CMK (cell line): ENCODE measurements around the gene PDCD1LG2.
A peak's percentile ranks its signal among the peaks of the same experiment; 100 is the strongest.
"Not testable (repeated sequence)": the region's sequence is repeated elsewhere in the genome, so short reads cannot be mapped to it uniquely, and the experiment has no call there.

Experiments used
- DNase-seq: peaks from one replicate; pipeline ENCODE4 v3.0.0-alpha.2; 2010; ENCODE audit warnings: low read depth

Gene PDCD1LG2

GRCh38 chr9:5493679-5494511 lies 16.4 kb upstream of the PDCD1LG2 start:
- no peak for DNase-seq

GRCh38 chr9:5494765-5495164 lies 15.6 kb upstream of the PDCD1LG2 start:
- not testable (repeated sequence) for DNase-seq

- no peak for DNase-seq
These were observed 11.2 kb upstream of the PDCD1LG2 start for GRCh38 chr9:5499157-5499556.

GRCh38 chr9:5499889-5500398 lies 10.4 kb upstream of the PDCD1LG2 start:
- DNase-seq: peak; percentile 59

GRCh38 chr9:5500441-5501235 lies 9.7 kb upstream of the PDCD1LG2 start:
- DNase-seq: peak; percentile 34

GRCh38 chr9:5502553-5502952 lies 7.8 kb upstream of the PDCD1LG2 start:
- DNase-seq: no peak

- no peak for DNase-seq
These were observed 758 bp upstream of the PDCD1LG2 start for GRCh38 chr9:5509573-5509972.

GRCh38 chr9:5510989-5511388 lies 658 bp downstream of the PDCD1LG2 start:
- DNase-seq: no peak

- DNase-seq: no peak
These were observed 1.1 kb downstream of the PDCD1LG2 start for GRCh38 chr9:5511476-5511875.

- DNase-seq: no peak
These were observed 1.7 kb downstream of the PDCD1LG2 start for GRCh38 chr9:5511935-5512580.

GRCh38 chr9:5512658-5513452 lies 2.5 kb downstream of the PDCD1LG2 start:
- DNase-seq: no peak

- no peak for DNase-seq
These were observed 3.8 kb downstream of the PDCD1LG2 start for GRCh38 chr9:5513966-5514616.

GRCh38 chr9:5514617-5515260 lies 4.4 kb downstream of the PDCD1LG2 start:
- DNase-seq: no peak

GRCh38 chr9:5515261-5515650 lies 4.9 kb downstream of the PDCD1LG2 start:
- DNase-seq: no peak

GRCh38 chr9:5516453-5517220 lies 6.3 kb downstream of the PDCD1LG2 start:
- DNase-seq: no peak

- DNase-seq: no peak
These were observed 8.0 kb downstream of the PDCD1LG2 start for GRCh38 chr9:5518171-5518936.

- no peak for DNase-seq
These were observed 8.6 kb downstream of the PDCD1LG2 start for GRCh38 chr9:5518937-5519319.

- no peak for DNase-seq
These were observed 13.8 kb downstream of the PDCD1LG2 start for GRCh38 chr9:5524090-5524489.

GRCh38 chr9:5529683-5530221 lies 19.4 kb downstream of the PDCD1LG2 start:
- no peak for DNase-seq
